Vagina (tissue), 2 donors: Measurements from ENCODE around the gene HECTD4. TPM values are rescaled to one million over a fixed set of nuclear protein-coding genes. Genes with fewer than 3 reads are reported as not detected.

Experiments
- DNase-seq, 2 donors: peaks; one replicate each; pipeline ENCODE4 v3.0.0-alpha.2; 2017; ENCODE audit errors: extremely low spot score in 2 of 2
- H3K27ac ChIP-seq: fragments of 200-600 bp; sonication (generic); one replicate; pipeline ENCODE4 v1.5.1; 2019
- H3K27me3 ChIP-seq: fragments of 200-600 bp; sonication (generic); one replicate; pipeline ENCODE4 v1.5.1; 2019
- H3K36me3 ChIP-seq, 2 donors: fragments of 200-600 bp; sonication (generic); one replicate each; pipeline ENCODE4 v1.5.1; 2017 to 2019
- H3K4me1 ChIP-seq: fragments of 200-600 bp; sonication (generic); one replicate; pipeline ENCODE4 v1.5.1; 2019
- H3K4me3 ChIP-seq, 2 donors: fragments of 200-600 bp; sonication (generic); 1 replicate in 1 of 2; 2 replicates in 1 of 2; pipeline ENCODE4 v1.5.1; 2016 to 2019
- H3K9me3 ChIP-seq: fragments of 200-600 bp; sonication (generic); one replicate; pipeline ENCODE4 v1.5.1; 2019
- CTCF ChIP-seq, 3 experiments: fragments of 450-650 bp in 2 of 3; fragments of 200-600 bp in 1 of 3; sonication (generic) in 1 of 3; IDR thresholded peaks; one replicate each; pipeline ENCODE4 v1.5.1; 2017 to 2019; ENCODE audit warnings: antibody characterized with exemption in 3 of 3, mild to moderate bottlenecking in 2 of 3, moderate library complexity in 2 of 3
- POLR2A ChIP-seq, 2 donors: fragments of 450-650 bp; IDR thresholded peaks; one replicate each; pipeline ENCODE4 v1.6.1; 2017; ENCODE audit warnings: antibody characterized with exemption in 2 of 2, mild to moderate bottlenecking in 2 of 2, moderate library complexity in 2 of 2
- POLR2AphosphoS5 ChIP-seq, 2 donors: sonication (generic); formaldehyde crosslinking; IDR thresholded peaks; one replicate each; pipeline ENCODE4 v1.9.0; 2017; ENCODE audit warnings: antibody characterized with exemption in 2 of 2, mild to moderate bottlenecking in 2 of 2, low read depth in 1 of 2; ENCODE audit not compliant: insufficient read depth in 1 of 2
- intact Hi-C: fragments of 100-400 bp; cut with DNase I; formaldehyde crosslinking; loops from one replicate; pipeline ENCODE4 v1.15.1; 2023
- total RNA-seq: library from RNA; depleted of rRNA; stranded (reverse); fragments of >200 nt; gene quantifications from one replicate; pipeline ENCODE4 v1.2.3, GENCODE V29; 2016

The HECTD4 gene
- total RNA-seq, 1 donor from 2014 or later: 79.6 TPM

- Histone ChIP-seq H3K4me1 (no peaks in the 10 kb centered on the region), H3K36me3 (peaks cover 0 to 58% of the 10 kb centered on the region in 2 donors), H3K9me3 (no peaks in the 10 kb centered on the region), H3K27me3 (no peaks in the 10 kb centered on the region), H3K27ac (no peak overlapping the region), H3K4me3 (no peak overlapping the region)
- intact Hi-C loops: no loop called here
- DNase-seq: no peak
- no peak for TF ChIP-seq POLR2AphosphoS5 (IDR thresholded peaks at IDR 0.05; ENCODE audit: insufficient read depth in 1 of 2, low read depth in 1 of 2)
- TF ChIP-seq POLR2A (IDR thresholded peaks at IDR 0.05): no peak
- peak in 2 of 3 experiments; percentile 7 to 20 for TF ChIP-seq CTCF (IDR thresholded peaks at IDR 0.05)
Measured at GRCh38 chr12:112170376-112170775, 211.9 kb downstream of the HECTD4 start.

GRCh38 chr12:112169966-112170365 lies 212.3 kb downstream of the HECTD4 start:
- TF ChIP-seq CTCF (IDR thresholded peaks at IDR 0.05): no peak
- no peak for TF ChIP-seq POLR2AphosphoS5 (IDR thresholded peaks at IDR 0.05; ENCODE audit: insufficient read depth in 1 of 2, low read depth in 1 of 2)
- TF ChIP-seq POLR2A (IDR thresholded peaks at IDR 0.05): no peak
- peaks cover 0 to 54% of the 10 kb centered on the region in 2 donors for H3K36me3 ChIP-seq
- no peaks in the 10 kb centered on the region for H3K9me3 ChIP-seq
- H3K27ac ChIP-seq: no peak overlapping the region
- H3K27me3 ChIP-seq: no peaks in the 10 kb centered on the region
- no peak for DNase-seq
- H3K4me1 ChIP-seq: no peaks in the 10 kb centered on the region
- intact Hi-C loops: no loop called here
- no peak overlapping the region for H3K4me3 ChIP-seq

- Histone ChIP-seq H3K36me3 (peaks cover 0 to 48% of the 10 kb centered on the region in 2 donors), H3K9me3 (no peaks in the 10 kb centered on the region), H3K27me3 (no peaks in the 10 kb centered on the region), H3K4me3 (no peak overlapping the region), H3K4me1 (no peaks in the 10 kb centered on the region), H3K27ac (no peak overlapping the region)
- TF ChIP-seq POLR2AphosphoS5 (IDR thresholded peaks at IDR 0.05; ENCODE audit: insufficient read depth in 1 of 2, low read depth in 1 of 2) (no peak), POLR2A (IDR thresholded peaks at IDR 0.05) (no peak), CTCF (IDR thresholded peaks at IDR 0.05) (no peak)
- DNase-seq: no peak
- intact Hi-C loops: no loop called here
Measured at GRCh38 chr12:112169161-112169872, 212.9 kb downstream of the HECTD4 start.

GRCh38 chr12:112168561-112168971 lies 213.7 kb downstream of the HECTD4 start:
- no peaks in the 10 kb centered on the region for H3K9me3 ChIP-seq
- no peaks in the 10 kb centered on the region for H3K27me3 ChIP-seq
- peaks cover 0 to 49% of the 10 kb centered on the region in 2 donors for H3K36me3 ChIP-seq
- intact Hi-C loops: no loop called here
- TF ChIP-seq POLR2A (IDR thresholded peaks at IDR 0.05): no peak
- TF ChIP-seq POLR2AphosphoS5 (IDR thresholded peaks at IDR 0.05; ENCODE audit: insufficient read depth in 1 of 2, low read depth in 1 of 2): no peak
- no peak for TF ChIP-seq CTCF (IDR thresholded peaks at IDR 0.05)
- no peak overlapping the region for H3K27ac ChIP-seq
- H3K4me3 ChIP-seq: no peak overlapping the region
- no peak for DNase-seq
- H3K4me1 ChIP-seq: no peaks in the 10 kb centered on the region
